CD4-positive, alpha-beta T cell treated with Interferon alpha-2 for 1 hour (primary cell): Measurements from ENCODE around the gene ADRA1B.
A peak's percentile ranks its signal among the peaks of the same experiment; 100 is the strongest.

Source experiments
- DNase-seq, 2 donors: peaks; one replicate each; pipeline ENCODE4 v3.0.0-alpha.2; 2020 to 2022

Gene ADRA1B

GRCh38 chr5:160021831-160022446, 105.7 kb downstream of the ADRA1B start:
- DNase-seq = peak; percentile 56 to 80
